ENCODE data around the gene SCG3.

SCG3 gene

GRCh38 chr15:51706291-51706690 is 25.0 kb downstream of the SCG3 start:
- no peak overlapping the region for H3K27ac Mint-ChIP-seq
- peaks cover 2% of the 10 kb centered on the region for H3K27me3 Mint-ChIP-seq
- no peaks in the 10 kb centered on the region for H3K36me3 Mint-ChIP-seq
- H3K4me1 Mint-ChIP-seq (ENCODE audit: low read depth) = no peaks in the 10 kb centered on the region
- H3K4me3 Mint-ChIP-seq = no peak overlapping the region
- H3K9me3 Mint-ChIP-seq (ENCODE audit: low read depth) = no peaks in the 10 kb centered on the region

DNA sequence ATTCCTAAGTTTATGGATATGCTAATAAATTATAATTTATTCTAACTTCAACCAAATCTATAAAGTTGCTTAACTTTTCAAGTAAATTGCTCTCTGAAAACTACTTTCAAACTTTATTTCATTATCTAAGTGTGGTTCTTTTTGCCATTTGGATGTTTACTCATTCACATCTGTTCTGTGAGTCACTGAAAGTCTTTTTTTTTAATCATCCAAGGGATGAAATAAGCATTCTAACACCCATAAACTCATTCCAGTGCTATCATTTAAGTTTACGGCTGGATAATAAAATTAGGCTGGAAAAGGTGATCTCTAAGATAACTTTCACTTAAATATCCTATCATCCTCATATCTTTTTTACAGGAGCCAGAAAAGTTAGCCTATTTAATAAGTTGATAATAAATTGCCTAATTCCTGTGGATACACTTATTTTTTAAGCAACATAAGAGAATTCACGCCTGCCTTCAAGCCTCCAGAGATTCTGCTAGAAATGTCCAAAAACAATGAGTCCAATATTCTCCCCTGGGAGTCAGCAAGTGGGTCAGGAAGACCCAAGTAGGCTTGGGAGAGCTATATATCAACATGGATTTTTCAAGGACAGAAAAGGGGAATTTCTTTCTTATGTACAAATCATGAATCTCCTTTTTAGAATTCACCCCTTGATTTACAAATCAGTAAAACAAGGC is 25.8 kb downstream of the SCG3 start:
- no peak overlapping the region for H3K27ac Mint-ChIP-seq
- H3K4me3 Mint-ChIP-seq = no peak overlapping the region
- H3K9me3 Mint-ChIP-seq (ENCODE audit: low read depth) = no peaks in the 10 kb centered on the region
- peaks cover 2% of the 10 kb centered on the region for H3K27me3 Mint-ChIP-seq
- H3K4me1 Mint-ChIP-seq (ENCODE audit: low read depth) = no peaks in the 10 kb centered on the region
- no peaks in the 10 kb centered on the region for H3K36me3 Mint-ChIP-seq

DNA sequence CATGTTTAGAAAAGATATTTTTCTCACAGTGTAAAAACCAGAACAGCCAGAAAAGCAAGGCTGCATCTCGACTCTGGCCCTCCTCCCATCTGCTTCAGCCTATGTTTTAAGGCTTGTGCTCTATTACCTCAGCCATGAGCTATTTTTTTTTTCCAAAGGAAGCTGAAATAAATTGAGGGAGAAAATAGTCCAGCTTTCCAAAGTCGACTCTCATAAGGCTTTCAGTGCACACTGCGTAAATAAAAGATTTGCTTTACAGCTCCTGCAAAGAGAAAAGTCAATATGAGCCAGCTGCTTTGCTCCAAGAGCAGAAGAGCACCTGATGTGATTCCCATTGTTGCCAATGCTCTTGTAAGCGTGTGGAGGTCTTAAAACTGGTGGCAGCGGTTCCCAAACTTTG is 26.7 kb downstream of the SCG3 start:
- H3K4me1 Mint-ChIP-seq (ENCODE audit: low read depth) = no peaks in the 10 kb centered on the region
- H3K36me3 Mint-ChIP-seq = peaks cover 2% of the 10 kb centered on the region
- H3K9me3 Mint-ChIP-seq (ENCODE audit: low read depth) = no peaks in the 10 kb centered on the region
- no peak overlapping the region for H3K27ac Mint-ChIP-seq
- peaks cover 2% of the 10 kb centered on the region for H3K27me3 Mint-ChIP-seq
- no peak overlapping the region for H3K4me3 Mint-ChIP-seq

DNA sequence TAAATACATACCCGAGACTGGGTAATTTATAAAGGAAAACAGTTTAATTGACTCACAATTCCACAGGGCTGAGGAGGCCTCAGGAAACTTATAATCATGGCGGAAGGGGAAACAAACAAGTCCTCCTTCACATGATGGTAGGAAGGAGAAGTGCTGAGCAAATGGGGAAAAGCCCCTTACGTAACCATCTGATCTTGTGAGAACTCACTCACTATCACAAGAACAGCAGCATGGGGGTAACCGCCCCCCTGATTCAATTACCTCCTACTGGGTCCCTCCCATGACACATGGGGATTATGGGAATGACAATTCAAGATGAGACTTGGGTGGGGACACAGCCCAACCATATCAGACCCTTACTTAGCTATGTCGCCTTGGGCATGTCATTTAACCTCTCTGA is 27.7 kb downstream of the SCG3 start:
- Mint-ChIP-seq H3K27ac (no peak overlapping the region), H3K36me3 (peaks cover 4% of the 10 kb centered on the region), H3K4me1 (ENCODE audit: low read depth) (no peaks in the 10 kb centered on the region)

GRCh38 chr15:51714162-51714561 is 32.9 kb downstream of the SCG3 start:
- Mint-ChIP-seq H3K4me3 (no peak overlapping the region), H3K9me3 (ENCODE audit: low read depth) (no peaks in the 10 kb centered on the region), H3K27me3 (no peaks in the 10 kb centered on the region), H3K4me1 (ENCODE audit: low read depth) (no peaks in the 10 kb centered on the region), H3K36me3 (peaks cover 4% of the 10 kb centered on the region), H3K27ac (no peak overlapping the region)

More for the DNA sequence above, 27.7 kb downstream of the SCG3 start:
- H3K4me3 Mint-ChIP-seq = no peak overlapping the region
- peaks cover 2% of the 10 kb centered on the region for H3K27me3 Mint-ChIP-seq
- H3K9me3 Mint-ChIP-seq (ENCODE audit: low read depth) = no peaks in the 10 kb centered on the region

- Mint-ChIP-seq H3K4me3 (no peak overlapping the region), H3K9me3 (ENCODE audit: low read depth) (no peaks in the 10 kb centered on the region), H3K27me3 (no peaks in the 10 kb centered on the region), H3K27ac (no peak overlapping the region), H3K36me3 (peaks cover 4% of the 10 kb centered on the region), H3K4me1 (ENCODE audit: low read depth) (no peaks in the 10 kb centered on the region)
These were observed 33.6 kb downstream of the SCG3 start for GRCh38 chr15:51714911-51715310.

GRCh38 chr15:51718219-51718618 is 36.9 kb downstream of the SCG3 start:
- Mint-ChIP-seq H3K4me1 (ENCODE audit: low read depth) (peaks cover 14% of the 10 kb centered on the region), H3K27me3 (no peaks in the 10 kb centered on the region), H3K4me3 (no peak overlapping the region), H3K36me3 (peaks cover 11% of the 10 kb centered on the region), H3K9me3 (ENCODE audit: low read depth) (no peaks in the 10 kb centered on the region), H3K27ac (no peak overlapping the region)

GRCh38 chr15:51718746-51719145 is 37.4 kb downstream of the SCG3 start:
- Mint-ChIP-seq H3K27ac (no peak overlapping the region), H3K9me3 (ENCODE audit: low read depth) (no peaks in the 10 kb centered on the region), H3K27me3 (no peaks in the 10 kb centered on the region), H3K4me1 (ENCODE audit: low read depth) (peaks cover 17% of the 10 kb centered on the region), H3K4me3 (no peak overlapping the region), H3K36me3 (peaks cover 11% of the 10 kb centered on the region)

- Mint-ChIP-seq H3K4me3 (no peak overlapping the region), H3K9me3 (ENCODE audit: low read depth) (no peaks in the 10 kb centered on the region), H3K4me1 (ENCODE audit: low read depth) (peaks cover 31% of the 10 kb centered on the region), H3K27me3 (no peaks in the 10 kb centered on the region), H3K27ac (peak overlapping the region; percentile 41), H3K36me3 (peaks cover 11% of the 10 kb centered on the region)
These were observed 39.1 kb downstream of the SCG3 start for GRCh38 chr15:51720201-51720995.

DNA sequence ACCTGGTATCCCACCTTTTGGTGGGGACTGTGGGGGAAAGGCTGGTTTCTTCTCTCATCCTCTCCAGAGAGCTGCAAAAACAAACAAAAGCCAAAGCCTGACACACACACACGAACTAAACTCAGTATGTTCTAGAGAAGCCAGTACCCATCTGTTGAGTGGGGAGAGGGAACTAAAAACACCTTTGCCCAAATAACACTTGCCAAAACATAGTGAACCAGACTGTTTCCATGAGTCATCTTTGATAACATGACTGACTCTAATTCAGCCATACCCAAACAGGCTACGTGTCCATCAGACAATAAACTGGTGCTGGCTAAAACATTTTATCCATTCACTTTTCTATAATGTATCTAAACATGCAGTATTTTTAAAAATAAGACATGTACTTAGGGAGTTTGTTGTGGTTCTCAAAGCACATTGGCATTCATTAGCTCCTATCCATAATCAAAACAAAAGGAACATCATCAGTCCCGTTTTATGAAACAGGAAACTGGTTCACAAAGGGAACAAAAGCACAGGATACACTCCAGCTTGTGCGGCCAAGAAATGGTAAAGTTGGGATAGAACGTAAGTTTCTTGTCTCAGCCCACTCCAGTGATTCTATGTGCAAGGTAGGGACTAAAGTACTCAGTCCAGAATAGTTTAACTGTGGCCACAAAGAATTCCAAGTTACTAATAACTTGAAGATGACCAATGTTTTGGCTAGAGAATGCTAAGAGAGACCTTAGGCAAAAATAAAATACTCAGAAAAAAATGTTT is 40.1 kb downstream of the SCG3 start:
- H3K27ac Mint-ChIP-seq = peak overlapping the region; percentile 64
- H3K4me1 Mint-ChIP-seq (ENCODE audit: low read depth) = peaks cover 40% of the 10 kb centered on the region
- H3K9me3 Mint-ChIP-seq (ENCODE audit: low read depth) = no peaks in the 10 kb centered on the region
- no peak overlapping the region for H3K4me3 Mint-ChIP-seq
- H3K36me3 Mint-ChIP-seq = peaks cover 11% of the 10 kb centered on the region
- H3K27me3 Mint-ChIP-seq = no peaks in the 10 kb centered on the region

DNA sequence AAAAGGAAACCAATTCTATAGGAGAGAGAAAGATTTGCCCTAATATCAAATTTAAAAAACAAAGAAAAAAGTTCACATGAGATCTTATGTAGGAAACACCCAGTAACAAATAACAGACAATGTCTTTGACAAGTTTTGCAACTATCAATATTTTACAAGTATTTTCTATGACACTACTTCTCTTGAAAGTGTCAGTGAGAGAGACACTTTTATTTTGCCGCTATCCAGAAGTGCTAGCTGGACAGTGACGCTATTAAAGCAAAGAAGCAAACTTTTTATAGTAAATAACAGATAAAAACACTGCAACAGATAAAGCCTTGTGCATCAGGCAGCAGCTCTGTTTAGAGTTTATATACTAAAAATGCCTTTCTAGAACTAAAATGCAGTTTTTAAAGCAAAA is 42.9 kb downstream of the SCG3 start:
- peaks cover 11% of the 10 kb centered on the region for H3K36me3 Mint-ChIP-seq
- H3K4me1 Mint-ChIP-seq (ENCODE audit: low read depth) = peaks cover 66% of the 10 kb centered on the region
- no peak overlapping the region for H3K4me3 Mint-ChIP-seq
- no peaks in the 10 kb centered on the region for H3K27me3 Mint-ChIP-seq
- no peaks in the 10 kb centered on the region for H3K9me3 Mint-ChIP-seq (ENCODE audit: low read depth)
- H3K27ac Mint-ChIP-seq = peak overlapping the region; percentile 54

GRCh38 chr15:51724673-51725072 is 43.4 kb downstream of the SCG3 start:
- H3K27me3 Mint-ChIP-seq = no peaks in the 10 kb centered on the region
- H3K9me3 Mint-ChIP-seq (ENCODE audit: low read depth) = no peaks in the 10 kb centered on the region
- H3K27ac Mint-ChIP-seq = peak overlapping the region; percentile 58
- H3K4me1 Mint-ChIP-seq (ENCODE audit: low read depth) = peaks cover 69% of the 10 kb centered on the region
- peaks cover 11% of the 10 kb centered on the region for H3K36me3 Mint-ChIP-seq
- H3K4me3 Mint-ChIP-seq = no peak overlapping the region

DNA sequence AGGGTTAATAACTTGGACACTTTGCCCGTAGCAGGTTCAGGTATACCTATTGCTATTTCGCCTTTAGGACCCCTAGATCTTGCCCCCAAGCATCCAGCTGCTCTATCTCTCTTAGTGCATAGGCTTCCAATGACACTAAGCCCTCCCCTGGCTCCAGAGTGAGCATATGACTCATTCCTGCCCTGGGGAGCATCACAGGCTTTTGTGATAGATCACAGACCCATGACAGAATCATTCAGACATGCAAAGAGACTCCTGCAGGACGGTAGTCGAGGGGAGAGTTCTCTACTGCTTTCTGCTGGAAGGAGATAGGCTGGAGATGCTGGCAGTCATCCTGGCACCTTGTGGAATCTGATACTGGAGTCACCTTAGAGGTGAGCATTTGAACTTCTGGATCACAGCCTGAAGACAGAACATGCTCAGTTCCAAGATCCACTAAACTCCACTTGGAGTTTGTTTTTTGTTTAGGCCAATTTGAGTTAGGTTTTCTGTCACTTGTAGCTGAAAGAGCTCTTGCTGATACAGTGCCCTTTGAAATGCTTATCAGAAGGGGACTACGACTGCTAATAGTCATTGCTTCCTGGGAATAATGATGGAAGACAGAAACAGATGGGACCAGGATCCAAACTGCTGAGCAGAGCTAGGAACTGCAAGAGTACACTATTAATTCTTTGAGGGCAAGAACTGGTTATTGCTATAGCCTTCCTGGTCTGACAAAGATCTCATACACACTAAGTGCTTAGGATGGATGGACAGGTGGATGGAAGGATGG is 45.2 kb downstream of the SCG3 start:
- Mint-ChIP-seq H3K27me3 (no peaks in the 10 kb centered on the region), H3K27ac (peak overlapping the region; percentile 83), H3K36me3 (peaks cover 13% of the 10 kb centered on the region), H3K9me3 (ENCODE audit: low read depth) (no peaks in the 10 kb centered on the region), H3K4me1 (ENCODE audit: low read depth) (peaks cover 78% of the 10 kb centered on the region), H3K4me3 (peak overlapping the region; percentile 11)

DNA sequence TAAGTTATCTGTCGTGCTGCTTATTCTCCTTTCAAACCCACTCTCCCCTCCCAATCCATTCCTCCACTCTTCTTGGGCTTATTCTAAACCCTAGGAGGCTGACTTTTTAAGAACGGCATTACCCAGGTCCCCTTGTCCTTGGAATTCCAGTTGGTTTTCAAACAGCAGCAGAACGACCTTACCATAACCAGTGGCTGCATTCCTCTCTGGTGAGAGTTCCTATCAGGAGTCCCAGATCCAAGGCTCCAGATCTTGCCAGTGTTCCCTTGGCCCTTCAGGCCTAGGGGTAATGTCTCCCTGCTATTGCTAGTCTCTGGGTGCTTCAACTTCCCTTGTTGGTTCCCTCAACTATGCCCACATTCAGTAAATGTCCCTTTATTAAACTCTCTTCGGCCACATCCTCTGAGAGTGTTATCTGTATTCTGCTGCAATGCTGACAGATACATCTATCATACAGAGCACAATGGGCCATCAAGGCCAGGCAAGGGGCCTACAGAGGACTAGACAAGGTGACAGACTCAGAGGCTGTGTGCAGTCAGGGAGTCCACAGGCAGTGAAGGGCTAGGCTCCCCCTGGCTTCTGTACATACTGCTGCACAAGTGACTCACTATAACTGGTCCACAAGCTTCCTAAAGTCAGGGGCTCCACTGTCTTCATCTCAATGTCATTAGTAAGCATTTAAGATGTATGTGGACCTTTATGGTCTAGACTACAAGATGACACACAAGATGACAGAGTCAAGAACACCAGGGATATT is 46.0 kb downstream of the SCG3 start:
- no peaks in the 10 kb centered on the region for H3K27me3 Mint-ChIP-seq
- no peaks in the 10 kb centered on the region for H3K9me3 Mint-ChIP-seq (ENCODE audit: low read depth)
- H3K4me3 Mint-ChIP-seq = no peak overlapping the region
- peak overlapping the region; percentile 46 for H3K27ac Mint-ChIP-seq
- H3K4me1 Mint-ChIP-seq (ENCODE audit: low read depth) = peaks cover 80% of the 10 kb centered on the region
- H3K36me3 Mint-ChIP-seq = peaks cover 5% of the 10 kb centered on the region
